Islet precursor cell (in vitro differentiated cells): Measurements from ENCODE around the gene CES4A.
A peak's percentile ranks its signal among the peaks of the same experiment; 100 is the strongest.
"Not testable (repeated sequence)": the region's sequence is repeated elsewhere in the genome, so short reads cannot be mapped to it uniquely, and the experiment has no call there.

Experiments used
- DNase-seq: peaks from one replicate; pipeline ENCODE4 v3.0.0-alpha.2; 2018

Gene CES4A

DNA sequence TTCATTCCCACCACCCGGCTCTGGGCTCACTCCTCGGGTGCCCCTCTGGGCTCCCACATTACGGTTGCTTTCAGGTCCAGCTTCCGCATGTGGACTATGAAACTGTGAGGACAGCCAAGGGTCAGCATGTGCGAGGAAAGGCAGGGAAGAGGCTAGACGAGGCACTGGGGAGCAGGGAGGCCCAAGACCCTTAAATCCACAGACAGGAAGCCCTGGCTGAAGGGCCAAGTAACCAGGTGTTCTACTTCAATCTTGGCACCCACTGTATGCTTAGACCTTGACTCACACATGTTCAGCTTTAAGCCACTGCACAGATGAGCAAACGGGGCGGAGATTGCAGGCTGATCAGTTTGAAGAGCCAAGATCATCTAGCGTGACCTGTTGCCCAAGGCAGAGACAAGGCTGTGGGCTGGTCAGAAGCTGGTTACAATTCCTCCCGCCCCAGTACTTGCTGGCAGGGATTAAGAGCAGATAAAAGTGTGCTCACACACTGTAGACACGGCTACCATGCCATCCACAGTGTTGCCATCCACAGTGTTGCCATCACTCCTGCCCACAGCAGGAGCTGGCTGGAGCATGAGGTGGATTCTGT lies at the start of gene CES4A:
Gene CES4A, plus strand, starts transcription at position 393 of the 592 bp plus-strand sequence. Its CDS starts 184 bp downstream, at position 577.
- no peak for DNase-seq

DNA sequence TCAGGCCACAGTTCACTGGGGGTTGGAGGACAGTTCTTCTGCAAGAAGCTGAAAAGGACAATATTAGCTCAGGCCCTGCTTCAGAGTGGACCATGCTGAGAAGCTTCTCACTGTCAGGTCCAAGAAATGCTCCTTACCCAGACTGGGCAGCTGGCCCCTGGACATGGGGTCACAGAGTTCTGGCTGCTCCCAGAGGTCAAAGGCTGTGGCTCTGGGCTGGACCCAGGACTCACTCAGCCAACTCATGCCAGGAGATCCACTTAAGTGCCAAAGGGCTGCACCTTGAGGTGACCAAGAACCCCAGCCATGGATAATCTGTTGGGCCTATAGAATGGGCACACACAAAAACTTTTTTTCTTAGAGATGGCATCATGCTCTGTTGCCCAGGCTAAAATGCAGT lies 49.0 kb upstream of the CES4A start:
- no peak for DNase-seq

- no peak for DNase-seq
Measured at GRCh38 chr16:66940236-66940635, 48.2 kb upstream of the CES4A start.

DNA sequence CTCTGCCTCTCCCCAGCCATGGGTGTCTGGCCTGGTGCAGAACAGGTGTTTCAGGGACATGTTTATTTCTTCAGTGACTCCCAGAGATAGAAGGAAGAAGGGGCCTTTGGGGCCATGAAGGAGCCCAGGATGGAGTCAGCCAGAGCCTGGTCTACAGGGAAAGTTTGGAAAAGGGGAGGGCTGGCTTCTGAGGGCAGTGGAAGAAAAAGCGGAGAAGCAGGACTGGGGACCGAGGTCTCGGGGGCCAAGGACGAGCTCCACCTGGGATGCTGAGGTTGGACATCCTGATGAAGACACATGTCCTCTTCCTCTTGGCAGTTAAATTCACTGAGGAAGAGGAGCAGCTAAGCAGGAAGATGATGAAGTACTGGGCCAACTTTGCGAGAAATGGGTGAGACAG lies 45.4 kb upstream of the CES4A start:
- no peak for DNase-seq

- no peak for DNase-seq
Measured at GRCh38 chr16:66943426-66944053, 44.8 kb upstream of the CES4A start.

DNA sequence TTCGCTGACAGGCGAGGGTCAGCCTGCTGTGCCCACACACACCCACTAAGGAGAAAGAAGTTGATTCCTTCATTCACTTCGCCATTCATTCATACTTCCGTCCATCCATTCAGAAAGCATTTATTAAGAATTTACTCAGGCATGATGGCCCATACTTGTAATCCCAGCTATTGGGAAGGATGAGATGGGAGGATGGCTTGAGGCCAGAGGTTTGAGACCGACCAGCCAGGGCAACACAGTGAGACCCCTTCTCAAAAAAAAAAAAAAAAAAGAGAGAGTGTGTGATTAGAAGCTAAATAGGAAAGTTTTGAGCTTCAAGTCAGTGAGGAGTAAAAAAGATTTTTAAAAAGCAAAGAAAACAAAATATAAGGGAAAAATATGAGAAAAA lies 44.3 kb upstream of the CES4A start:
- no peak for DNase-seq

GRCh38 chr16:66944971-66945370 lies 43.4 kb upstream of the CES4A start:
- not testable (repeated sequence) for DNase-seq

- no peak for DNase-seq
Measured at GRCh38 chr16:66945939-66946338, 42.5 kb upstream of the CES4A start.

GRCh38 chr16:66946541-66946940 lies 41.8 kb upstream of the CES4A start:
- DNase-seq, result no peak

DNA sequence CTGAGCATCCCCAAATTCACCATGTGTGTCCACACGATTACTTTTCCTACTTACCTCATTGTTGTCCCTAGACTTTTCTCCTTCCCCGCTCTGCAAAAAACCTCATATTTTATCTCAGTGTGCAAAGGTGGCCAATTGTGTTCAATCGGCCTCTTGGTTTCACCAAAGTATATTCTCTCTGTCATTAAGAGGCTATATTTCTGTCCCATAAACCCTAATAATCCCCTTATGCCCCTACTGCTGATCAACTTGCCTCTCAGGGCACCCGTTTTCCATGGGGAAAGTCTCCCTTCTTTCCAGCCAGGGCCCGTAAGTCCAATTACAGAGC lies 41.5 kb upstream of the CES4A start:
- no peak for DNase-seq

DNA sequence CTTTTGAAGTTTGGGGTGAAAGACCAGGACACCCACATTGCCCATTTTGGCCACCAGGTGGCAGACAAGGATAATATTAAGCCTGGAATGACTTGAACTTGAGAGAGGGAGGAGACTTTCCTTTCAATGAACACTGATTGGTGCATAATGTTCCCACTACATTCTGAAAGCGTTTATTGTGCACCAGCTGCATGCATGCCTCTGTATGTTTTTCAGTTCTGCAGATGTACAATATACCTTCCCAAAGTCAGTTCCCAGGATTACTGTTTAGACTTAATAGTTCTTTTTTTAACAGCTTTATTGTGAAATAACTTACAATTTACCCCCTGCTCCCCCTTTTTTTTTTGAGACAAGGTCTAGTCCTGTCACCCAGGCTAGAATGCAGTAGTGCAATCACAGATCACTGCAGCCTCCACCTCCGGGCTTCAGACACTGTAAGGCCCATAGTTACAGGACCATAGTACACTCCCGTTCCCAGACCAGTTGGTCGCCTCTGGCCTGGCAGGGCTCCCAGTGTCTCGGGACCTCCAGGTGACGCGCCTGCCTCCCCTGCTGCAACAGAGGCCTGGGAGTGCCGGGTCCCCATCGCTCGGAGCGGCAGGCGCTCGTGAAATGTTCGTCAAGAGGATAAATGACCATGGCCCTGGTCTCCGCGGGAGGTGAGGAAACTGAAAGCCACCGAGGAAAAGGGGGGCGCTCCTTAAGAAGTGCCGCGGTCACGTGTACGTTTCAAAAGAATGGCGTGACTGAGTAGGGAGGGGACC lies 40.9 kb upstream of the CES4A start:
- DNase-seq, result peak; percentile 83

DNA sequence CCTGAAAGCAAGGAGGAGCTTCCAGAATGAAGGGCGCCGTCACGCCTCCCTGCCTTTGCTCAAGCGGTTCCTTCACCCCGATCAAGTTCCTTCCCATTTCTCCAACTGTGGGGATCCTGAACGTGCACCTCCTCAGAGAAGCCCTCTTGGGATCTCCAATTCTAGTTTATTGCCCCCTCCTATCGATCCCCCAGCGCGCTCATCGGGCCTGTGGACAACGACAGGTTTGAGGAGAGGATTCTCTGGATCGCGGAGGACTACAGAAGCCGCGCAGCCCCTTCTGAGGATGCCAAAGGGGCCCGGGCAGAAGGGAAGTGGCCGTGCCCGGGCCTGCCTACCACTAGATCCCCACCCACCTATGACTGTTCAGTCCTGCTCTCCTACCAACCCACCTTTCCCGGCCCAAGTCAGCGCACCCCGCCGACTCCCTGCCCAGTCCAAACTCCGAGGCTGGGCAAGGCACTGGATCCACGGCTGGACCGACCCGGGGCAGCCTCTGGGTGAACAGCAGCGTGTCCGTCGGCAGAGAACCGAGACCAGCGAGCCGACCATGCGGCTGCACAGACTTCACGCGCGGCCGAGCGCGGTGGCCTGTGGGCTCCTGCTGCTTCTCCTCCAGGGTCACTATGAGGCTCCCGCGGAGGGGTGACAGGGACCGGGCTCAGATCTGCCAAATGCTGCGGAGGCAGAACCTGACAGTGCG lies 40.1 kb upstream of the CES4A start:
- no peak for DNase-seq

DNA sequence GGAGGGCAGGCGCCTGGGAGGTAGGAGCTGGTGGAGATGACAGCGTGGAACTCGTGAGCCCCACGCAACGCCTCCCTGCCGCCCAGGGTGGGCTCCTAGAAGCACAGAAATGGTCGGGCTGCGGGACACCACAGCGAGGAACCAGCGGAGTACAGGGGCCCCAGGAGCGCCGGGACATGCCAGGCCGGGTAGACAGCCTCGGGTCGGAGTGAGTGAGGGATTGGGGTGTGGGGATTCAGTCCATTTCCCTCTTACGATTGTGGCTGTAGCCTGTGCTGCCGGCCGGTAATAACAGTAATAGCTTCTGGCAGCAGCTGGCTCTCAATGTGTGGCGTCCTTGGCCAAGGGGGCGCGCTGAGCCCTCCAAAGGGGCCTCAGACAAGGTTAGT lies 39.6 kb upstream of the CES4A start:
- no peak for DNase-seq

- DNase-seq, result no peak
Measured at GRCh38 chr16:66949472-66949871, 38.9 kb upstream of the CES4A start.

- no peak for DNase-seq
Measured at GRCh38 chr16:66950437-66950836, 38.0 kb upstream of the CES4A start.

- no peak for DNase-seq
Measured at GRCh38 chr16:66950971-66951790, 37.2 kb upstream of the CES4A start.

GRCh38 chr16:66952430-66953110 lies 35.8 kb upstream of the CES4A start:
- no peak for DNase-seq

- no peak for DNase-seq
Measured at GRCh38 chr16:66953462-66954096, 34.8 kb upstream of the CES4A start.

DNA sequence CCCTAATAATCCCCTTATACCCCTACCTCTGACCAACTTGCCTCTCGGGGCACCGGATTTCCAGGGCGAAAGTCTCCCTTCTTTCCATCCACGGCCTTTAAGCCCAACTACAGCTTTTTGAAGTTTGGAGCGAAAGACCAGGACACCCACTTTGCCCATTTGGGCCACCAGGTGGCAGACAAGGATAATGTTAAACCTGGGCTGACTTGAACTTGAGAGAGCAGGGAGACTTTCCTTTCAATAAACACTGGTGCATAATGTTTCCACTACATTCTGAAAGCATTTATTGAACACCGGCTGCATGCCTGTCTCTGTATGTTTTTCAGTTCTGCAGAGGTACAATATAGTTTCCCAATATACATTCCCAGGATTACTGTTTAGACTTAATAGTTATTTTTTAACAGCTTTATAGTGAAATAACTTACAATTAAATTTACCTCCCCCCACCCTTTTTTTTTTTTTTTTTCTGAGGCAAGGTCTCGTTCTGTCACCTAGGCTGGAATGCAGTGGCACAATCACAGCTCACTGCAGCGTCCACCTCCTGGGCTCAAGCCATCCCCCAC lies 34.2 kb upstream of the CES4A start:
- DNase-seq, result peak; percentile 86

DNA sequence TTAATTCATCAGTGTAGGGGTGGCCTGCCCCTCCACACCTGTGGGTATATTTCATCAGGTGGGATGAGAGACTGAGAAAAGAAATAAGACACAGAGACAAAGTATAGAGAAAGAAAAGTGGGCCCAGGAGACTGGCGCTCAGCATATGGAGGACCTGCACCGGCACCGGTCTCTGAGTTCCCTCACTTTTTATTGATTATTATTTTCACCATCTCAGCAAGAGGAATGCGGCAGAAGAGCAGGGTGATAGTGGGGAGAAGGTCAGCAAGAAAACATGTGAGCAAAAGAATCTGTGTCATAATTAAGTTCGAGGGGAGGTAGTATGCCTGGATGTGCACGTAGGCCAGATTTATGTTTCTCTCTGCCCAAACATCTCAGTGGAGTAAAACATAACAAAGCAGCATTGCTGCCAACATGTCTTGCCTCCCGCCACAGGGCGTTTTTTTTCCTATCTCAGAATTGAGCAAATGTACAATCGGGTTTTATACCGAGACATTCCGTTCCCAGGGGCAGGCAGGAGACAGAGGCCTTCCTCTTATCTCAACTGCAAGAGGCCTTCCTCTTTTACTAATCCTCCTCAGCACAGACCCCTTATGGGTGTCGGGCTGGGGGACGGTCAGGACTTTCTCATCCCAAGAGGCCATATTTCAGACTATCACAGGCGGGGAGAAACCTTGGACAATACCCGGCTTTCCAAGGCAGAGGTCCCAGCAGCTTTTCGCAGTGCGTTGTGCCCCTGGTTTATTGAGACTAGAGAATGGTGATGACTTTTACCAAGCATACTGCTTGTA lies 32.8 kb upstream of the CES4A start:
- not testable (repeated sequence) for DNase-seq

DNA sequence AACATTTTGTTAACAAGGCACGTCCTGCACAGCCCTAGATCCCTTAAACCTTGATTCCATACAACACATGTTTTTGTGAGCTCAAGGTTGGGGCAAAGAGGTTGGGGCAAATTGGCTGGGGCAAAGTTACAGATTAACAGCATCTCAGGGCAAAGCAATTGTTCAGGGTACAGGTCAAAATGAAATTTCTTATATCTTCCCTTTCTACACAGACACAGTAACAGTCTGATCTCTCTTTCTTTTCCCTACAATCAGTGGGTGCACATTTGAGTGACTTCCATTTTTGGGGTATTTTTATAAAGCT lies 32.3 kb upstream of the CES4A start:
- DNase-seq, result not testable (repeated sequence)
